ENCODE results near the gene HNRNPAB.

DNA sequence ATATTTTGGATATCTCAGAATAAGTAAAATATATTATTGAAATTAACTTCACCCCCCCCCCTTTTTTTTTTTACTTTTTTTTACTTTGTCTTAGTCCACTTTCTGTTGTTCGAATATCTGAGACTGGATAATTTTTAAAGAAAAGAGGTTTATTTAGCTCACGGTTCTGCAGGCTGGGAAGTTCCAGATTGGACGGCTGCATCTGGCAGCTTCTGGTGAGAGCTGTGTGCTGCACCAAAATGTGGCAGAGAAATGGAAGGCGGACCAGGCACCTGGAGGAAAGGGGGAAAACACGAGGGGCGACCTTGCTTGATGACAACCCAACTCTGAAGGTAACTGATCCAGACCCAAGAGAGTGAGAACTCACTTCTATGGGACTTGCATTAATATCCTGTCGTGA is 11.5 kb upstream of the HNRNPAB start:
- TF ChIP-seq POLR2AphosphoS5 (IDR thresholded peaks at IDR 0.05; ENCODE audit: insufficient read depth, low read depth, low read length): no peak
- TF ChIP-seq EZH2 (IDR thresholded peaks at IDR 0.05; ENCODE audit: borderline replicate concordance, low read depth, low read length, severe bottlenecking): no peak
- TF ChIP-seq, protein P1, sequence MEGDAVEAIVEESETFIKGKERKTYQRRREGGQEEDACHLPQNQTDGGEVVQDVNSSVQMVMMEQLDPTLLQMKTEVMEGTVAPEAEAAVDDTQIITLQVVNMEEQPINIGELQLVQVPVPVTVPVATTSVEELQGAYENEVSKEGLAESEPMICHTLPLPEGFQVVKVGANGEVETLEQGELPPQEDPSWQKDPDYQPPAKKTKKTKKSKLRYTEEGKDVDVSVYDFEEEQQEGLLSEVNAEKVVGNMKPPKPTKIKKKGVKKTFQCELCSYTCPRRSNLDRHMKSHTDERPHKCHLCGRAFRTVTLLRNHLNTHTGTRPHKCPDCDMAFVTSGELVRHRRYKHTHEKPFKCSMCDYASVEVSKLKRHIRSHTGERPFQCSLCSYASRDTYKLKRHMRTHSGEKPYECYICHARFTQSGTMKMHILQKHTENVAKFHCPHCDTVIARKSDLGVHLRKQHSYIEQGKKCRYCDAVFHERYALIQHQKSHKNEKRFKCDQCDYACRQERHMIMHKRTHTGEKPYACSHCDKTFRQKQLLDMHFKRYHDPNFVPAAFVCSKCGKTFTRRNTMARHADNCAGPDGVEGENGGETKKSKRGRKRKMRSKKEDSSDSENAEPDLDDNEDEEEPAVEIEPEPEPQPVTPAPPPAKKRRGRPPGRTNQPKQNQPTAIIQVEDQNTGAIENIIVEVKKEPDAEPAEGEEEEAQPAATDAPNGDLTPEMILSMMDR (IDR thresholded peaks at IDR 0.05; ENCODE audit: extremely low read depth in 1 of 2, insufficient read depth in 1 of 2, low read depth in 1 of 2, low read length in 2 of 2): no peak
- TF ChIP-seq FOS (IDR thresholded peaks at IDR 0.05; ENCODE audit: borderline replicate concordance, insufficient read depth, low read length): no peak
- no peak for TF ChIP-seq GATA2 (IDR thresholded peaks at IDR 0.05; ENCODE audit: insufficient read depth, insufficient read length, low read depth, low read length)
- TF ChIP-seq POLR2A (IDR thresholded peaks at IDR 0.05; ENCODE audit: low read depth, low read length): no peak
- TF ChIP-seq, protein P2, sequence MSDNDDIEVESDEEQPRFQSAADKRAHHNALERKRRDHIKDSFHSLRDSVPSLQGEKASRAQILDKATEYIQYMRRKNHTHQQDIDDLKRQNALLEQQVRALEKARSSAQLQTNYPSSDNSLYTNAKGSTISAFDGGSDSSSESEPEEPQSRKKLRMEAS (IDR thresholded peaks at IDR 0.05; ENCODE audit: insufficient read depth, insufficient read length): no peak
- TF ChIP-seq JUN (IDR thresholded peaks at IDR 0.05; ENCODE audit: borderline replicate concordance, insufficient read depth, insufficient read length, low read depth): no peak
